Lung (tissue), 12 donors: ENCODE data around the gene FOXP4. TPM values are rescaled to one million over a fixed set of nuclear protein-coding genes. Genes with fewer than 3 reads are reported as not detected.

Experiments
- ATAC-seq: fragments of 200-7000 bp; cut with Tn5 transposase; one replicate; pipeline ENCODE4 v1.9.1; 2020; ENCODE audit warnings: moderate number of reproducible peaks; ENCODE audit not compliant: insufficient read depth, low FRiP score
- DNase-seq, 3 donors: peaks; one replicate each; pipeline ENCODE4 v3.0.0-alpha.2; 2013 to 2017
- H3K27ac ChIP-seq, 2 donors: one replicate each; pipeline ENCODE4 v1.5.1; 2013; ENCODE audit warnings: mild to moderate bottlenecking in 2 of 2, moderate library complexity in 2 of 2, control low read depth in 1 of 2, inconsistent platforms in 1 of 2, low read depth in 1 of 2, low read length in 1 of 2
- H3K27me3 ChIP-seq, 3 donors: one replicate each; pipeline ENCODE4 v1.5.1; 2013; ENCODE audit warnings: low read length in 2 of 3; ENCODE audit not compliant: control insufficient read depth in 3 of 3, insufficient read depth in 3 of 3
- H3K36me3 ChIP-seq, 4 donors: one replicate each; pipeline ENCODE4 v1.5.1; 2013; ENCODE audit warnings: low read length in 4 of 4, mild to moderate bottlenecking in 1 of 4, moderate library complexity in 1 of 4; ENCODE audit not compliant: control insufficient read depth in 4 of 4, insufficient read depth in 4 of 4
- H3K4me1 ChIP-seq, 5 donors: one replicate each; pipeline ENCODE4 v1.5.1; 2013; ENCODE audit warnings: low read length in 5 of 5, mild to moderate bottlenecking in 2 of 5, moderate library complexity in 1 of 5; ENCODE audit not compliant: control insufficient read depth in 5 of 5, insufficient read depth in 5 of 5
- H3K4me3 ChIP-seq: one replicate; pipeline ENCODE4 v1.5.1; 2013; ENCODE audit warnings: mild to moderate bottlenecking, control low read depth, moderate library complexity
- H3K9ac ChIP-seq, 2 donors: one replicate each; pipeline ENCODE4 v1.5.1; 2013; ENCODE audit warnings: low read length in 2 of 2, control low read depth in 1 of 2; ENCODE audit not compliant: insufficient read depth in 1 of 2
- H3K9me3 ChIP-seq, 4 donors: one replicate each; pipeline ENCODE4 v1.5.1; 2013; ENCODE audit warnings: low read length in 3 of 4, mild to moderate bottlenecking in 1 of 4, moderate library complexity in 1 of 4; ENCODE audit not compliant: control insufficient read depth in 4 of 4, insufficient read depth in 3 of 4
- WGBS, 2 donors: extraction: QIAGEN DNeasy Blood & Tissue Kit; methylation state at CpG; one replicate each; pipeline ENCODE4 v1.1.7; 2013; 5-methylcytosine and 5-hydroxymethylcytosine counted together
- polyA plus RNA-seq, 2 donors: library from polyadenylated mRNA; stranded (reverse); fragments of 200-250 nt; gene quantifications; one replicate each; pipeline ENCODE4 v1.2.1, GENCODE V29; 2013
- total RNA-seq, 2 donors: library from RNA; depleted of rRNA in 1 of 2; stranded (reverse); fragments of >200 nt in 1 of 2; gene quantifications; one replicate each; pipeline ENCODE4 v1.2.1, GENCODE V29; 2014 to 2021
- TF ChIP-seq, protein P1 (sequence below): IDR thresholded peaks from 2 replicates; pipeline ENCODE4 v1.5.1; 2012; ENCODE audit warnings: mild to moderate bottlenecking; ENCODE audit errors: control extremely low read depth, extremely low read depth
- donor health status: control.
- donor health status: control.
- donor health status: Bipolar disorder and iron deficiency.
- donor health status: healthy.
- donor health status: DM: yes; HTN: yes; CAD: no.

The FOXP4 gene
- total and polyA plus RNA-seq, 4 donors = 12.8 to 35.0 (median 22.2) TPM

DNA sequence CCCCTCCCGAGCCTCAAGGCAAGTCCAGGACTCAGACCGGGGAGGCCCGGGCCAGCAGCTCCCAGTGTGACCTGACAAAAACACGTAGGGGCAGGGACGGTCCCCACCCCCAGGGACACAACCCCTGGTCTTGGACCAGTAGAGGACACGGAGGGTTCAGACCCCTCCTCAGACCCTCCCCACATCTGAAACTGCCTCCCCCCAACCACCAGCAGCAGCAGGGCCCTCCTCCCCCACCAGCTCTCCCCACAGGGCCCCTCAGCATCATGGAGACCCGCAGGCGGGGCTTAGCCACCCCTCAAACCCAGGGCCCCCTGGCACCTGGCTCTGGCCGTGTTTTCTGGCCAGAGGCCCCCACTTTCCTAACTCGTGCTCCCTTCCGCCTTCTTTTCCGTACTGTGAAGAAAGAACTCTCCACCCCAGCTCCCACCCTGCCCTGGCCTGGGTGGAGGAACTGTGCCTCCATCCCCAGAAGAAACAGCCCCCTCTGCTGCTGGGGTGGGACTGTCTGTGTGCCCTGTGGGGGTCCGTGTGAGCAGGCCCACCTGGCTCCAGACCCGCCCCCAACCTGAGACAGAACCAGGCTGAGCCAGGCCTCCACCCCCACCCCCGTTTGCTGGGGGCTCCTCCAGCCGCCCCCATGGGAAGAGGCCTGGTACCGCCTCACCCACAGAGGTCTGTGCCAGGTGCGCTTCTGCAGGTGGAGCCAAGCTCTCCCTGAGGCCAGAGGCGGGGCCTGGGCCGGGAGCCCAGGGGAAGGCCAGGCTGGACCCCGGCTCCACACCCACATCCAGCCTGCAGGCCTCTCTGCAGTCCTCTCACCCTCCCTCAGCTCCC is 53.1 kb downstream of the FOXP4 start:
- no peak overlapping the region for H3K27ac ChIP-seq
- ATAC-seq (no peak), DNase-seq (peak in 1 of 3 donors; percentile 42)
- peaks cover 0 to 15% (median 0%) of the 10 kb centered on the region in 5 donors for H3K4me1 ChIP-seq
- no peaks in the 10 kb centered on the region for H3K27me3 ChIP-seq
- TF ChIP-seq, protein P1, sequence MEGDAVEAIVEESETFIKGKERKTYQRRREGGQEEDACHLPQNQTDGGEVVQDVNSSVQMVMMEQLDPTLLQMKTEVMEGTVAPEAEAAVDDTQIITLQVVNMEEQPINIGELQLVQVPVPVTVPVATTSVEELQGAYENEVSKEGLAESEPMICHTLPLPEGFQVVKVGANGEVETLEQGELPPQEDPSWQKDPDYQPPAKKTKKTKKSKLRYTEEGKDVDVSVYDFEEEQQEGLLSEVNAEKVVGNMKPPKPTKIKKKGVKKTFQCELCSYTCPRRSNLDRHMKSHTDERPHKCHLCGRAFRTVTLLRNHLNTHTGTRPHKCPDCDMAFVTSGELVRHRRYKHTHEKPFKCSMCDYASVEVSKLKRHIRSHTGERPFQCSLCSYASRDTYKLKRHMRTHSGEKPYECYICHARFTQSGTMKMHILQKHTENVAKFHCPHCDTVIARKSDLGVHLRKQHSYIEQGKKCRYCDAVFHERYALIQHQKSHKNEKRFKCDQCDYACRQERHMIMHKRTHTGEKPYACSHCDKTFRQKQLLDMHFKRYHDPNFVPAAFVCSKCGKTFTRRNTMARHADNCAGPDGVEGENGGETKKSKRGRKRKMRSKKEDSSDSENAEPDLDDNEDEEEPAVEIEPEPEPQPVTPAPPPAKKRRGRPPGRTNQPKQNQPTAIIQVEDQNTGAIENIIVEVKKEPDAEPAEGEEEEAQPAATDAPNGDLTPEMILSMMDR = no peak
- 83% methylated on average over 19 to 21 of the region's 21 CpGs for WGBS, 2 donors
- peaks cover 0 to 40% (median 3%) of the 10 kb centered on the region in 4 donors for H3K36me3 ChIP-seq
- H3K9ac ChIP-seq = no peak overlapping the region
- no peaks in the 10 kb centered on the region for H3K9me3 ChIP-seq
- H3K4me3 ChIP-seq = no peak overlapping the region

- ATAC-seq (no peak), DNase-seq (peak in 1 of 3 donors; percentile 46)
- TF ChIP-seq, protein P1 = no peak
- Histone ChIP-seq H3K4me1 (peaks cover 0 to 15% (median 0%) of the 10 kb centered on the region in 5 donors), H3K9ac (no peak overlapping the region), H3K27me3 (no peaks in the 10 kb centered on the region), H3K9me3 (no peaks in the 10 kb centered on the region), H3K36me3 (peaks cover 0 to 35% (median 3%) of the 10 kb centered on the region in 4 donors), H3K27ac (no peak overlapping the region), H3K4me3 (no peak overlapping the region)
- WGBS, 2 donors = 80 to 85% methylated on average over 13 to 14 of the region's 14 CpGs
Measured at GRCh38 chr6:41599852-41600445, 53.8 kb downstream of the FOXP4 start.

- TF ChIP-seq, protein P1 = no peak
- Histone ChIP-seq H3K36me3 (peaks cover 0 to 32% (median 3%) of the 10 kb centered on the region in 4 donors), H3K9ac (no peak overlapping the region), H3K4me1 (peaks cover 0 to 15% (median 0%) of the 10 kb centered on the region in 5 donors), H3K27me3 (no peaks in the 10 kb centered on the region), H3K27ac (no peak overlapping the region), H3K9me3 (peaks cover 0 to 2% (median 0%) of the 10 kb centered on the region in 4 donors), H3K4me3 (no peak overlapping the region)
- DNase-seq (no peak), ATAC-seq (no peak)
- 81 to 85% methylated on average over 22 of the region's 22 CpGs for WGBS, 2 donors
Measured at GRCh38 chr6:41600499-41601247, 54.5 kb downstream of the FOXP4 start.
